ENCODE data around the gene DTNBP1. TPM values are rescaled to one million over a fixed set of nuclear protein-coding genes. Genes with fewer than 3 reads are reported as not detected.

Gene DTNBP1
- total and polyA plus RNA-seq, 2 of the 13 experiments (the other 11 are each of a cell fraction or from before 2014, with no cell fraction given), result 6.6 to 19.1 TPM

- TF ChIP-seq ATRX (CRISPR knock-in tag; IDR thresholded peaks at IDR 0.05; ENCODE audit: borderline replicate concordance), result no peak
- TF ChIP-seq RFXAP (CRISPR knock-in tag; IDR thresholded peaks at IDR 0.05; ENCODE audit: borderline replicate concordance), result no peak
- TF ChIP-seq CHD4 (IDR thresholded peaks at IDR 0.05; ENCODE audit: borderline replicate concordance, low read length), result no peak
- no peak for TF ChIP-seq SP5 (CRISPR knock-in tag; IDR thresholded peaks at IDR 0.05; ENCODE audit: borderline replicate concordance, low read depth)
- TF ChIP-seq ZNF720 (CRISPR knock-in tag; IDR thresholded peaks at IDR 0.05), result no peak
- TF ChIP-seq KLF13 (CRISPR knock-in tag; IDR thresholded peaks at IDR 0.05), result no peak
- no peak for TF ChIP-seq SOX13 (IDR thresholded peaks at IDR 0.05)
- no peak for TF ChIP-seq SOX13 (CRISPR knock-in tag; conservative IDR thresholded peaks at IDR 0.05 in 1 of 2, IDR thresholded peaks at IDR 0.05 in 1 of 2)
- TF ChIP-seq NFE2L1 (CRISPR knock-in tag; IDR thresholded peaks at IDR 0.05; ENCODE audit: borderline replicate concordance), result no peak
- TF ChIP-seq SP1 (IDR thresholded peaks at IDR 0.05), result no peak
- no peak for TF ChIP-seq SP1 (CRISPR knock-in tag; IDR thresholded peaks at IDR 0.05)
- TF ChIP-seq ZBTB42 (CRISPR knock-in tag; IDR thresholded peaks at IDR 0.05), result no peak
Observed at GRCh38 chr6:15515226-15515625, 147.6 kb downstream of the DTNBP1 start (continued).

- POLR2A ChIA-PET, result no interaction called here
- Histone ChIP-seq H3K4me1 (ENCODE audit: insufficient read depth, low read length) (no peaks in the 10 kb centered on the region), H3K27me3 (ENCODE audit: control insufficient read depth in 1 of 2, insufficient read depth in 2 of 2, low read length in 2 of 2) (no peaks in the 10 kb centered on the region), H3K27ac (ENCODE audit: extremely low read length, insufficient read depth, low read length) (no peak overlapping the region), H3K79me2 (ENCODE audit: insufficient read depth, low read length) (no peaks in the 10 kb centered on the region), H3K9ac (ENCODE audit: insufficient read depth, low read depth, low read length) (no peak overlapping the region), H3K4me3 (replicated peaks in 1 of 3; ENCODE audit: insufficient read depth in 1 of 3, low read depth in 2 of 3, low read length in 3 of 3) (no peak overlapping the region), H2AFZ (ENCODE audit: low read length) (no peak overlapping the region), H3K9me3 (ENCODE audit: low read length) (no peaks in the 10 kb centered on the region), H3K4me2 (ENCODE audit: low read depth, low read length) (no peak overlapping the region), H4K20me1 (ENCODE audit: insufficient read depth, low read length) (no peaks in the 10 kb centered on the region), H3K36me3 (replicated peaks in 1 of 2; ENCODE audit: control insufficient read depth in 1 of 2, insufficient read depth in 2 of 2, low read length in 2 of 2) (peaks cover 23 to 60% of the 10 kb centered on the region in 2 experiments; a peak in 4 of 5 replicates)
- TF ChIP-seq IRF1 (CRISPR knock-in tag; IDR thresholded peaks at IDR 0.05; ENCODE audit: low read depth), result no peak
- TF ChIP-seq ZFP36L1 (CRISPR knock-in tag; IDR thresholded peaks at IDR 0.05), result no peak
- TF ChIP-seq ZSCAN21 (CRISPR knock-in tag; IDR thresholded peaks at IDR 0.05; ENCODE audit: borderline replicate concordance), result 0 out of 2 replicates have a peak, but pooled peaks have one; percentile 24
- TF ChIP-seq AGO2 (optimal IDR thresholded peaks at IDR 0.05; ENCODE audit: low read depth, low read length), result peak; percentile 10
- TF ChIP-seq NR2F6 (IDR thresholded peaks at IDR 0.05), result no peak
- TF ChIP-seq NR2F6 (CRISPR knock-in tag; IDR thresholded peaks at IDR 0.05), result no peak
- ATAC-seq (no peak), DNase-seq (ENCODE audit: low spot score) (no peak), FAIRE-seq (no peak)
- no TSS peak for BruUV-seq (replicated peaks)
- 95% methylated on average over 20 of the region's 21 CpGs for WGBS (ENCODE audit: low lambda C conversion rate)
- intact Hi-C loops (cut with micrococcal nuclease; ENCODE audit: unreplicated experiment) (no loop called here), in situ Hi-C loops (cut with HindIII; ENCODE audit: extremely low pct_ligation_motif_present, low pct_unique_long_range_greater_than_20kb) (no loop called here)
- CTCF ChIA-PET (ENCODE audit: low intra/inter-chr PET ratio, low total read pairs), result no interaction called here
Observed at GRCh38 chr6:15513801-15514711, 148.8 kb downstream of the DTNBP1 start.

All from HepG2 (cell line).